Immature natural killer cell (primary cell): ENCODE results near the gene SSR2. TPM values are rescaled to one million over a fixed set of nuclear protein-coding genes. Genes with fewer than 3 reads are reported as not detected.

Experiments
- DNase-seq, 3 donors: peaks; one replicate each; pipeline ENCODE4 v3.0.0; 2022; ENCODE audit warnings: mixed read lengths in 1 of 3
- H3K27ac Mint-ChIP-seq, 6 donors: one replicate each; pipeline ENCODE4 v1.8.0; 2020; ENCODE audit warnings: mixed read lengths in 6 of 6, mild to moderate bottlenecking in 5 of 6, inconsistent platforms in 4 of 6, moderate library complexity in 3 of 6
- H3K27me3 Mint-ChIP-seq, 3 donors: one replicate each; pipeline ENCODE4 v1.8.0; 2020 to 2021; ENCODE audit warnings: low read depth in 3 of 3, mild to moderate bottlenecking in 3 of 3, mixed read lengths in 3 of 3, moderate library complexity in 3 of 3, inconsistent platforms in 1 of 3
- H3K36me3 Mint-ChIP-seq, 3 donors: one replicate each; pipeline ENCODE4 v1.8.0; 2020; ENCODE audit warnings: mixed read lengths in 3 of 3, inconsistent platforms in 2 of 3, mild to moderate bottlenecking in 2 of 3
- H3K4me1 Mint-ChIP-seq, 2 donors: one replicate each; pipeline ENCODE4 v1.8.0; 2020; ENCODE audit warnings: inconsistent platforms in 2 of 2, mild to moderate bottlenecking in 2 of 2, mixed read lengths in 2 of 2, moderate library complexity in 1 of 2
- H3K4me3 Mint-ChIP-seq, 5 donors: one replicate each; pipeline ENCODE4 v1.8.0; 2020; ENCODE audit warnings: mild to moderate bottlenecking in 5 of 5, mixed read lengths in 5 of 5, inconsistent platforms in 3 of 5, moderate library complexity in 3 of 5
- H3K9me3 Mint-ChIP-seq, 6 donors: one replicate each; pipeline ENCODE4 v1.8.0; 2020; ENCODE audit warnings: mild to moderate bottlenecking in 6 of 6, mixed read lengths in 6 of 6, inconsistent platforms in 4 of 6, moderate library complexity in 3 of 6
- polyA plus RNA-seq, 3 donors: library from polyadenylated mRNA; unstranded; fragments of 300-500 nt; fragmentation: Illumina TruSeq; gene quantifications; one replicate each; pipeline ENCODE4 v1.2.3, GENCODE V29; 2021

The SSR2 gene
- polyA plus RNA-seq, 3 donors from 2014 or later: 469 to 608 (median 563) TPM

DNA sequence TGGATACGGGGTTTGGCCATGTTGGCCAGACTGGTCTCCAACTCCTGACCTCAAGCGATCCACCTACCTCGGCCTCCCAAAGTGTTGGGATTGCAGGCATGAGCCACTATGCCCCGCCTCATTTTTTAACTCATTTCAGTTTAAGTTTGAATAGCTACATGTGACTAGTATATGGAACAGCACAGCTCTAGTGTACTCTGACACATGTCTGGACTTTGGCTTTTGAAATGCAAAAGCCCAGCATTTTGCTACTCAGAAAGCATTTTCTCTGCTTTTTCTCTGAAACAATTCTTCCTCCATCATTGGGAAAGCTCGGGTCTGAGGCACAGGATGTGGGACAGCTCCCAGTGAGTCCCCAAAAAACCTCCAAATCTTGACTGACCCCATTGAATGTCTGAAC is 4.0 kb upstream of the SSR2 start:
- H3K4me1 Mint-ChIP-seq: peaks cover 13% of the 10 kb centered on the region in 2 donors
- peaks cover 5 to 6% (median 5%) of the 10 kb centered on the region in 3 donors for H3K27me3 Mint-ChIP-seq
- no peak overlapping the region for H3K27ac Mint-ChIP-seq
- H3K9me3 Mint-ChIP-seq: no peaks in the 10 kb centered on the region
- no peak for DNase-seq
- H3K36me3 Mint-ChIP-seq: peaks cover 0 to 2% (median 0%) of the 10 kb centered on the region in 3 donors
- no peak overlapping the region for H3K4me3 Mint-ChIP-seq

DNA sequence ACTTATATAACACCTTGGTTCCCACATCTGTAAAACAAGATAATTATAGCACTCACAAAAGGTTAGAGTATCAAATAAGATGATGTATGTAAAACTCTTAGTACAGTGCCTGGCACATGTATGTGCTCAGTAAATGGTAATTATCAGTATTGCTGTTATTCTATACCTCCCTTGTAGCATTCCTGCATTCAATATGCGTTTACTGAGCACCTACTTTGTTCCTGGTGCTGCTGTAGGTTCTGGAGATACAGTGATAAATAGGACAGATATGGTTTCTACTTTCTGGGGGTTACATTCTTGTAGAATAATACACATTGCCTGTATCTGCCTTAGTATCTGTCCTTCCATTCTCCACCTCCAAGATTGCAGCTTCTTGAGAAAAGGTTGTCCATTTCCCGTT is 1.2 kb upstream of the SSR2 start:
- Mint-ChIP-seq H3K27ac (no peak overlapping the region), H3K9me3 (no peaks in the 10 kb centered on the region)

DNA sequence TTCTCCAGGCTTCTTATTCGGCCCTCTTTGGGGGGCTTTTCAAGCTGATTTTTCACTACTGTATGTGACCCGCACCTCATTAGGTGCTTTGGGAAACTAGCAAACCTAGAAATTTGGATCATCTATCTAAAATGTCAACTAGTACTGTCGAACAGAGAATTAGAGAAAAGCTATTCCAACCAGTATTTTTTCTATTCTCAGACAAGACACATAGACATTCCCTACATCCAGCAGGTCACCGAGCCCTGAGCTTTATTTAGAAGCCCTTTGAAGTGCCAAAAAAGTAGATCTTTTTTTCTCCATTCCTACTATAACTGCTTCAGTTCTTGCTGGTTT is 310 bp upstream of the SSR2 start:
- peak overlapping the region; percentile 98 to 99 (median 99) for H3K4me3 Mint-ChIP-seq
- H3K4me1 Mint-ChIP-seq: peaks cover 26 to 40% of the 10 kb centered on the region in 2 donors
- H3K27ac Mint-ChIP-seq: peak overlapping the region; percentile 92 to 99 (median 96)
- H3K9me3 Mint-ChIP-seq: no peaks in the 10 kb centered on the region
- H3K27me3 Mint-ChIP-seq: peaks cover 3 to 6% (median 5%) of the 10 kb centered on the region in 3 donors
- DNase-seq: no peak
- H3K36me3 Mint-ChIP-seq: peaks cover 6 to 18% (median 9%) of the 10 kb centered on the region in 3 donors

More for the DNA sequence above, 1.2 kb upstream of the SSR2 start:
- DNase-seq: no peak
- Mint-ChIP-seq H3K4me3 (peak overlapping the region in 2 of 5 donors; percentile 29 to 51), H3K36me3 (peaks cover 4 to 14% (median 6%) of the 10 kb centered on the region in 3 donors), H3K4me1 (peaks cover 26 to 35% of the 10 kb centered on the region in 2 donors), H3K27me3 (peaks cover 3 to 6% (median 5%) of the 10 kb centered on the region in 3 donors)

DNA sequence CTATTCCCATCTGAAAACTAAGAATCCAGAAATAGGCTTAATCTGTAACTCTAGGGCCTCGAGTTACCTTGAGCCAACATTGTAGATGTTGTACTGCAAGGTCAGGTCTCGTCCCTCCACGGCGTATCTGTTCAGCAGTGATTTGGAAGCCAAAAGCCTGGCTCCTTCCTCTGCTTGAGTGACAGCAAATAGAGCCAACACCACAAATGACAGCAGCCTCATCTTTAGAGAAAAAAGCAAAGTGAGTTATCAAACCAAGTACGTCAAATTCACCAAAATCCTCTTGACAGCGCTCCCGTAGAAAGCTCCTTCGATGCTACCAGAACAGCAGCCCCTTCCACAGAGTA is 832 bp downstream of the SSR2 start:
- Mint-ChIP-seq H3K27ac (peak overlapping the region; percentile 92 to 99 (median 96)), H3K4me3 (peak overlapping the region; percentile 98 to 99 (median 99)), H3K9me3 (no peaks in the 10 kb centered on the region), H3K4me1 (peaks cover 26 to 41% of the 10 kb centered on the region in 2 donors), H3K27me3 (peaks cover under 1 to 5% (median 3%) of the 10 kb centered on the region in 3 donors), H3K36me3 (peaks cover 6 to 19% (median 9%) of the 10 kb centered on the region in 3 donors)
- DNase-seq: no peak

DNA sequence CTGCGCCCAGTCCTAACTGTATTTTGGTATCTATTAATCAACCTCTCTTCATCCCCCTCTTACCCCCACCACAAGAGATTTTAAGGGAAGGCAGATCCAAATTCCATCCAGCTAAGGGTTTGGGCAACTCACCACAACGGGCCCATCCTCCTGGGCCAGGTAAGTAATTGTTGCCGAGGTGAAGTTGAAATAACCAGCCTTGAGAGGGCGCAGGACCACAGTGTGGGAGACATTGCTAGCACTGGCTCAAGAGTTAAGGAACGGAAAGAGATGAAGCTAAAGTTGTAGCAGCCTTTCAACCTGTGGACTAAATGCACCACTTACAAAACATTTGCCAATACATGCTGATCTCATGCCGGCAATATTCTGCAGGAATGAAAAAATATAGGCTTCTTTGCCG is 5.9 kb downstream of the SSR2 start:
- Mint-ChIP-seq H3K4me3 (no peak overlapping the region), H3K27ac (no peak overlapping the region), H3K9me3 (no peaks in the 10 kb centered on the region), H3K4me1 (peaks cover 17 to 52% of the 10 kb centered on the region in 2 donors), H3K27me3 (no peaks in the 10 kb centered on the region), H3K36me3 (peaks cover 17 to 51% (median 35%) of the 10 kb centered on the region in 3 donors)
- no peak for DNase-seq

DNA sequence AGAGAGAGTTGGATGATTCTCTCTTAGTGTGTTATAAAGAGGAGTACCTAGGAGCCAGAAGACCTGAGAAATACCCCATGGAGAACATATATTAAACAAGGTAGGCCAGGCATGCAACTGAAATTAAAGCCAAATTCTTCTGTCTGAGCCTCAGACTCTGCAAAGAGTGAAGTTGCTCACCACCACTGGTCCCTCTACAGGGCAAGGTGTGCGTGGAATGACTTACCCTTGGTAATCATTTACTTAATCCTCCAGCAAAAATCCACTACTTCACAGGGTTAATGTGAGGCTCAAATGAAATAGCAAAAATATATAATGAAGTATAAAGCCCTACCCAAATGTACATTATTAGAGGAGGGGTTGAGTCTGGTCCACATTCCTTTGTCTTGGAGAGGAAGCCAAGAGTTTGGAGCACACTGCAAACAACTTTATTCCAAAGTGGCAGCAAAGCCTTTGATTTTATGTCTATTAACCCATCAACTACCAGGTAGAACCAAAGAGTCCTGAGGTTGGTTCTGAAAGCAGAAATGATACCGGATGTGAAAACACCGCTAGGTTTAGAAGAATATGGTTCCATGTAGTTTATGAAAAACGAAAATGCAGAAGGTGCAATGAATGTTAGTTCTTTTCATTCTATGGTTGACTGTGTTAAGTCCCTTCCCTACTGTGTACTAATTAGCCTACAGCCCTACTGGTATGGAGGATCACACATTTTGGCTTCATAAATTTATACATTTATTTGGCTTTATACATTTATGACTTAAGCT is 8.5 kb downstream of the SSR2 start:
- H3K9me3 Mint-ChIP-seq: no peaks in the 10 kb centered on the region
- H3K4me3 Mint-ChIP-seq: no peak overlapping the region
- peaks cover 17 to 54% (median 31%) of the 10 kb centered on the region in 3 donors for H3K36me3 Mint-ChIP-seq
- no peak for DNase-seq
- no peaks in the 10 kb centered on the region for H3K27me3 Mint-ChIP-seq
- H3K4me1 Mint-ChIP-seq: peaks cover 3 to 32% of the 10 kb centered on the region in 2 donors
- peak overlapping the region in 2 of 6 donors; percentile 51 to 76 for H3K27ac Mint-ChIP-seq

DNA sequence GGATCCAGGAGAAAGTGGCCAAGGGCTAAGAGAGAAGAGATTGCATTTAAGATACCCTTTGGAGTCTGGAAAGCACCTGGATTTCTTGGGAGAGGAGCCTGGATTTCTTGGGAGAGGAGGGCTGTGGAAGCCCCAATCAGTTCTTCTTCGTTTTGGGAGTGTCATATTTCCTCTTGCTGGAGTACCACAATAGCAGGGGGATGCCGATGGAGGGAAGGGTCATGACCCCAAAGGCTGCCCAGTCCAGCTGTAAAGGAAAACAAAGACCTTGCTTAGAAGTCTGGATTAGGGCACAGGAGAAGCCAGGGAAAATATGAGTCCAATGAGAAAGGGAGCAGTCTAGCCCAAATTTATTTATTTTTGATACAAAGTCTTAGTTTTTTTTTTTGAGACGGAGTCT is 11.3 kb downstream of the SSR2 start:
- no peaks in the 10 kb centered on the region for H3K9me3 Mint-ChIP-seq
- H3K4me3 Mint-ChIP-seq: no peak overlapping the region

DNA sequence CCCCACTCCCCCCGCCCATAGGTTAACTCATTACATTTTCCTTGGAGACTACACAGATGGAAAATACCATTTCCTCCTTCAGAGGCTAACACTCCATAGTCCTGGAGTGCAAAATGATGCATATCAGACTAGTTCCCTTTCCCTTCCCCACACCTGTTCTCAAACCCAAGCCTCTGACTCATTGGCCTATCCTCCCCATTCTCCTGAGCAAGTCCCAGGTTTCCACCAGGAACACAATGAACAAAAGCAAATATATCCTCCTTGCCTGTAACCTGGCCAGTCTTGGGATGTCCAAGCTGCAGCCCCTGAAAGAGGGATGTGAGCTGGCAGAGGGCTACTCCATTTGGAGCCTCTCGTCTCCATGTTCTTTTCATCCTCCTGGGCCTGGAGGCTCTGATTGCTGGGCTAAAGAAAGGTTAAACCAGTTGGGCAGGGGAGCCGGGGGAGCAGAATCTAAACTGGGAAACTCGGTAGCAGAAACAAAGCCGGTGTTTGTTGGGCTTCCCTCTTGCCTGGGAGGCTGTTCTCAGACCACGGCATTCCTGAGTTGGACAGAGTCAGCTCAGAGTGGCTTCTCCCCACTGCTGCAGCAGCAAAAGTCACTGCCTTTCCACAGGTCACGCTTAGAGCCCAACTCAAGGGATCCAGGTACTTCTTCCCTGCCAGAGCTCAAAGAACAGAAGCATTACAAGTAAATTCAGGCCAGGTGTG is 13.9 kb downstream of the SSR2 start:
- Mint-ChIP-seq H3K9me3 (no peaks in the 10 kb centered on the region), H3K36me3 (peaks cover 11 to 28% (median 15%) of the 10 kb centered on the region in 3 donors), H3K27ac (peak overlapping the region in 5 of 6 donors; percentile 13 to 66 (median 44)), H3K4me3 (no peak overlapping the region), H3K27me3 (no peaks in the 10 kb centered on the region), H3K4me1 (peaks cover 28 to 37% of the 10 kb centered on the region in 2 donors)
- DNase-seq: no peak

More for the DNA sequence above, 11.3 kb downstream of the SSR2 start:
- no peak for DNase-seq
- Mint-ChIP-seq H3K4me1 (peaks cover 21 to 42% of the 10 kb centered on the region in 2 donors), H3K27ac (peak overlapping the region in 3 of 6 donors; percentile 13 to 60 (median 24)), H3K36me3 (peaks cover 17 to 41% (median 23%) of the 10 kb centered on the region in 3 donors), H3K27me3 (no peaks in the 10 kb centered on the region)

DNA sequence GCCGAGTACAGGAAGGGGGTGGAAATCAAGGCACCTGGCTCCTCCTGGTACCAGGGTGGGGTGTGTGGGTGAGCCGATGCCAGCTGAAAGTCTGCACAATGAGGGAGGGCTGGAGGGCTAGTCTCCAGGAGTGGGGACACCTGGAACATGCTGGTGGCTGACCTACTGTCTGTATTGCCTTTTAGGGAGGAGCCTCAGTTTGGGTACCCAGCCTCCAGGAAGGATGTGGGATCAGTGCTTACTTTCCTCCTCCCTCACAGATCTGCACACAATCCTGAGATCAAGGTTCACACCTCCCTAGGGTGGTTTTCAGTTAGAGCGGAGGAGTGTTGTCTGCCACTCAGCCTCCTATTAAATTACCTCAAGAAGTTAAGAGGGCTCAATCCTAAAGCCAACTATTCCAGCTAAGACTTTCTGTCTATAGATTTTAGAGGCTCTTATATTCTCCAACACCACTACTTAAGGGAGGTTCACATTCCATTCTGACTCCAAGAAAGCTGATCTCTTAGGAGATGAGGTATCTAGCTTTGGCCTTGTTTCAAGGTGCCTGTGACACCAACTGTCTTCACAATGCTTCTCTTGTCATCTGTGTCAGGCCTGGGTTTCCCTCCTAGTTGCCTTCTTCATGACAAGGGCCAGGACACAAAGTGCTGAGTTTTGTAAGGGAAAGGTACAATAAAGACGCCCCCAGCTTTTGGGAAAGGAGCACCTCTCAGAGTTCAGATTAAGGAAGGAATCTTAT is 15.7 kb downstream of the SSR2 start:
- peaks cover 27 to 30% of the 10 kb centered on the region in 2 donors for H3K4me1 Mint-ChIP-seq
- DNase-seq: peak; percentile 47 to 52 (median 49)
- no peaks in the 10 kb centered on the region for H3K27me3 Mint-ChIP-seq
- H3K4me3 Mint-ChIP-seq: peak overlapping the region; percentile 66 to 82 (median 76)
- H3K36me3 Mint-ChIP-seq: peaks cover 0 to 12% (median 6%) of the 10 kb centered on the region in 3 donors
- peak overlapping the region; percentile 64 to 94 (median 90) for H3K27ac Mint-ChIP-seq
- H3K9me3 Mint-ChIP-seq: no peaks in the 10 kb centered on the region

DNA sequence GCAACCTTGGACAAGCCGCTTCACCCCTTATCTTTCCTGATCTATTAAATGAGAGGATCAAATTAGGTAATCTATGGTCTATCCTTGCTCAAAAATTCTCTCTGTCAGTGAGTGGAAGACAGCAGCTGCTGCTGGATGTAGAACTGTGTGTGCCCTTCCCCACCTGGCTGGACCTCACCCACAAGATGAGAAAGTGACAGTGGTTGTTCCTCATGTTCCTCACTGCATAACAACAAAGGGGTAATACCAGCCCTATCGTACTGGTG is 16.9 kb downstream of the SSR2 start:
- peaks cover 27 to 30% of the 10 kb centered on the region in 2 donors for H3K4me1 Mint-ChIP-seq
- no peak for DNase-seq
- peak overlapping the region in 2 of 5 donors; percentile 21 to 60 for H3K4me3 Mint-ChIP-seq
- peaks cover 0 to 6% (median 6%) of the 10 kb centered on the region in 3 donors for H3K36me3 Mint-ChIP-seq
- H3K27ac Mint-ChIP-seq: peak overlapping the region in 3 of 6 donors; percentile 20 to 68 (median 53)
- no peaks in the 10 kb centered on the region for H3K27me3 Mint-ChIP-seq
- no peaks in the 10 kb centered on the region for H3K9me3 Mint-ChIP-seq

DNA sequence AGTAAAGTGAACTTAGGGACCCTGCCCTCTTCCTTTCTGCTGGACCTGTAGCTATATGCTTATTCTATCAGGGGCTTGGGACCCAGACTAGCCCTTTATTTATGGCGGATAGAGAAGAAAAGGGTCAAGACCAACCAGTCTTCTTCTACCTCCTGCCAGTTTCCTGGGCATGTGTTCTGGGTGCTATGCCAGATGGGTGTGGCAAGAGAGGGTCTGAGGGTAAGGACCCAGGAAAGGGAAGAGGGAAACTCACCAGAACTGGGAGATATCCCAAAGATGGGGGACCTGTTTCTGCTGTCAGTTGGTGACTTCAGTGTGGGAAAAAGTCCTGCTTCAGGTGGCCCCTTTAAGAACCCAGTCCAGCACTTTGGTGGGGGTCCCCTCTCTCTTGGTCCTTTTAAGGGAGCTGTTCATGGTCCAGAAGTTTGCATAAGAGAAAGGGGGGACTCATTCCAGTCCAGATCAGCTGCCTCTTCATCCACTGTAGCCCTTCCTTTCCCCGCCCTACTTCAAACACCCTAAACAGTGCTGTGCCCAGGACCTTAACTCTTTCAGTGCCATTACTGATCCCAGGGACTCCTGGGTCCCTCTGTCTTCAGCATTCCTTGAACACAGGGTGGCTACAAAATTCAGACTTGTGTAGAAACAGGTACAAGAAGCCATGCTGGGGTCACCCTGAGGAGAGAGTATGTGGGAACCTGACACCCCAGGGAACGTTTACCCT is 18.4 kb downstream of the SSR2 start:
- Mint-ChIP-seq H3K4me1 (peaks cover 27 to 30% of the 10 kb centered on the region in 2 donors), H3K36me3 (no peaks in the 10 kb centered on the region), H3K4me3 (no peak overlapping the region), H3K27me3 (no peaks in the 10 kb centered on the region), H3K9me3 (no peaks in the 10 kb centered on the region), H3K27ac (peak overlapping the region in 3 of 6 donors; percentile 14 to 55 (median 50))
- DNase-seq: no peak

DNA sequence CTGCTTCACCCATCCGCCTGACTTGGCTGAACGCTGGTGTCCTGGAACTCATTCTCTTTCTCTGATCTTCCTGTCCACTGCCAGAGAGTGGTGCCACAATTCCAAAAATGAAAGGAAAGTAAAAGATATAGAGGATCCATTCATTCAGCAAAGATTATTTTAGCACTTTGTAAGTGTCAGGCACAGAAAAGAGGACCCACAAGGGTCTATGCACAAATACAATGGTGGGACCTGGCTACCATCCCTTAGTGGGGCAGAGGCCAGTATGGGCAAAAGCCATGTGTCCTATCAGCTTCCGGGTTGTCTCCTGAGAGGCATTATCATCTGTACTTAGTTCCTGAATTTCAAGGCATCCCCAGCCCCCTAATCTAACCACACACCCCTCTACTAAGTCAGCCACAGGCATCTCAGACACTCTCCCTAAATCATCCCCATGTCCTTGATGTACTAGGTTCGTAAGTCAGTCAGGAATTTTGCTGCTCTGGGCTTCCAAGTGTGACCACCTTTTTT is 19.0 kb downstream of the SSR2 start:
- H3K36me3 Mint-ChIP-seq: no peaks in the 10 kb centered on the region
- H3K27me3 Mint-ChIP-seq: no peaks in the 10 kb centered on the region

More for the DNA sequence above, 19.0 kb downstream of the SSR2 start:
- no peak overlapping the region for H3K4me3 Mint-ChIP-seq
- no peak for DNase-seq
- H3K9me3 Mint-ChIP-seq: no peaks in the 10 kb centered on the region
- peaks cover 22 to 27% of the 10 kb centered on the region in 2 donors for H3K4me1 Mint-ChIP-seq
- H3K27ac Mint-ChIP-seq: peak overlapping the region in 3 of 6 donors; percentile 14 to 67 (median 18)
